Uterus (tissue), 4 donors: ENCODE measurements around the gene OS9. TPM values are rescaled to one million over a fixed set of nuclear protein-coding genes. Genes with fewer than 3 reads are reported as not detected.
"Not testable (repeated sequence)": the region's sequence is repeated elsewhere in the genome, so short reads cannot be mapped to it uniquely, and the experiment has no call there.

Experiments
- DNase-seq, 2 donors: peaks; one replicate each; pipeline ENCODE4 v3.0.0-alpha.2; 2019 to 2020
- H3K27ac ChIP-seq, 2 donors: fragments of 200-600 bp; sonication (generic); 1 replicate in 1 of 2; 2 replicates in 1 of 2; pipeline ENCODE4 v1.5.1; 2016 to 2018
- H3K27me3 ChIP-seq, 2 donors: fragments of 200-600 bp; sonication (generic); one replicate each; pipeline ENCODE4 v1.5.1; 2018 to 2019; ENCODE audit warnings: control low read depth in 1 of 2
- H3K36me3 ChIP-seq, 2 donors: fragments of 200-600 bp; sonication (generic); one replicate each; pipeline ENCODE4 v1.5.1; 2019; ENCODE audit warnings: control low read depth in 1 of 2
- H3K4me1 ChIP-seq, 2 donors: fragments of 200-600 bp; sonication (generic); one replicate each; pipeline ENCODE4 v1.5.1; 2018 to 2019; ENCODE audit warnings: control low read depth in 1 of 2
- H3K4me3 ChIP-seq, 2 donors: fragments of 200-600 bp; sonication (generic); 1 replicate in 1 of 2; 2 replicates in 1 of 2; pipeline ENCODE4 v1.5.1; 2018 to 2019; ENCODE audit warnings: mild to moderate bottlenecking in 1 of 2
- H3K9me3 ChIP-seq, 2 donors: fragments of 200-600 bp; sonication (generic); one replicate each; pipeline ENCODE4 v1.5.1; 2019; ENCODE audit warnings: control low read depth in 1 of 2
- CTCF ChIP-seq, 4 experiments: fragments of 200-600 bp in 2 of 4; fragments of 450-650 bp in 2 of 4; sonication (generic) in 2 of 4; IDR thresholded peaks; one replicate each; pipeline ENCODE4 v1.5.1; 2016 to 2019; ENCODE audit warnings: antibody characterized with exemption in 4 of 4, mild to moderate bottlenecking in 2 of 4, moderate library complexity in 1 of 4
- POLR2A ChIP-seq, 2 donors: fragments of 450-650 bp; IDR thresholded peaks; one replicate each; pipeline ENCODE4 v1.6.1; 2016; ENCODE audit warnings: antibody characterized with exemption in 2 of 2, mild to moderate bottlenecking in 1 of 2, moderate library complexity in 1 of 2
- intact Hi-C: fragments of 100-400 bp; cut with DNase I; formaldehyde crosslinking; loops from one replicate; pipeline ENCODE4 v1.15.1; 2023; ENCODE audit warnings: low total_unique reads
- total RNA-seq, 4 donors: library from RNA; depleted of rRNA in 3 of 4; stranded (reverse); fragments of >200 nt in 3 of 4; gene quantifications; one replicate each; pipeline versions ENCODE4 v1.1.0 to v1.2.4, GENCODE V29; 2014 to 2023
- donor health status: DM: yes; HTN: yes; CAD: no.

Gene OS9
- total RNA-seq, 4 donors from 2014 or later = 189 to 339 (median 252) TPM

GRCh38 chr12:57717846-57718640 lies 24.1 kb downstream of the OS9 start:
- Histone ChIP-seq H3K4me3 (no peak overlapping the region), H3K36me3 (no peaks in the 10 kb centered on the region), H3K27me3 (no peaks in the 10 kb centered on the region), H3K27ac (no peak overlapping the region), H3K4me1 (no peaks in the 10 kb centered on the region), H3K9me3 (no peaks in the 10 kb centered on the region)
- intact Hi-C loops = no loop called here
- no peak for TF ChIP-seq CTCF (IDR thresholded peaks at IDR 0.05)
- TF ChIP-seq POLR2A (IDR thresholded peaks at IDR 0.05) = no peak
- DNase-seq = no peak

- DNase-seq = no peak
- H3K4me3 ChIP-seq = no peak overlapping the region
- intact Hi-C loops = no loop called here
- H3K27me3 ChIP-seq = no peaks in the 10 kb centered on the region
- no peaks in the 10 kb centered on the region for H3K9me3 ChIP-seq
- TF ChIP-seq POLR2A (IDR thresholded peaks at IDR 0.05) (no peak), CTCF (IDR thresholded peaks at IDR 0.05) (no peak)
- H3K27ac ChIP-seq = no peak overlapping the region
- no peaks in the 10 kb centered on the region for H3K4me1 ChIP-seq
- no peaks in the 10 kb centered on the region for H3K36me3 ChIP-seq
These were observed 25.0 kb downstream of the OS9 start for GRCh38 chr12:57718641-57719528.

- Histone ChIP-seq H3K9me3 (no peaks in the 10 kb centered on the region), H3K4me3 (no peak overlapping the region), H3K4me1 (no peaks in the 10 kb centered on the region), H3K36me3 (no peaks in the 10 kb centered on the region), H3K27ac (no peak overlapping the region), H3K27me3 (no peaks in the 10 kb centered on the region)
- intact Hi-C loops = no loop called here
- TF ChIP-seq CTCF (IDR thresholded peaks at IDR 0.05) (no peak), POLR2A (IDR thresholded peaks at IDR 0.05) (no peak)
- DNase-seq = no peak
These were observed 26.1 kb downstream of the OS9 start for GRCh38 chr12:57719777-57720605.

- no peaks in the 10 kb centered on the region for H3K9me3 ChIP-seq
- no peaks in the 10 kb centered on the region for H3K27me3 ChIP-seq
- no peak for TF ChIP-seq POLR2A (IDR thresholded peaks at IDR 0.05)
- no peak for TF ChIP-seq CTCF (IDR thresholded peaks at IDR 0.05)
- H3K36me3 ChIP-seq = no peaks in the 10 kb centered on the region
- DNase-seq = no peak
- H3K27ac ChIP-seq = no peak overlapping the region
- intact Hi-C loops = no loop called here
- no peak overlapping the region for H3K4me3 ChIP-seq
- H3K4me1 ChIP-seq = no peaks in the 10 kb centered on the region
These were observed 27.0 kb downstream of the OS9 start for GRCh38 chr12:57720606-57721595.

- intact Hi-C loops, H3K4me3 ChIP-seq, H3K9me3 ChIP-seq, H3K27ac ChIP-seq, H3K27me3 ChIP-seq, H3K36me3 ChIP-seq, H3K4me1 ChIP-seq, DNase-seq: not testable (repeated sequence)
These were observed 28.1 kb downstream of the OS9 start for GRCh38 chr12:57721846-57722608.
